Measurements from ENCODE around the gene NFKBIL1. TPM values are rescaled to one million over a fixed set of nuclear protein-coding genes. Genes with fewer than 3 reads are reported as not detected.

Gene NFKBIL1
- total and polyA plus RNA-seq, 4 donors: 3.3 to 9.6 (median 7.4) TPM

GRCh38 chr6:31558318-31558625 lies 10.9 kb downstream of the NFKBIL1 start:
- H3K9me3 ChIP-seq (ENCODE audit: control insufficient read depth in 4 of 4, low read length in 3 of 4): no peaks in the 10 kb centered on the region
- H3K27me3 ChIP-seq (ENCODE audit: control insufficient read depth in 4 of 4, insufficient read depth in 4 of 4, low read length in 3 of 4): no peaks in the 10 kb centered on the region
- 89% methylated on average over 8 of the region's 8 CpGs for WGBS
- peak overlapping the region; percentile 55 to 84 for H3K27ac ChIP-seq (ENCODE audit: low read depth in 1 of 2, low read length in 2 of 2)
- DNase-seq (ENCODE audit: low spot score): no peak
- H3K9ac ChIP-seq (ENCODE audit: low read depth in 1 of 2, low read length in 2 of 2): no peak overlapping the region
- H3K4me3 ChIP-seq (ENCODE audit: low read depth in 1 of 3, low read length in 3 of 3): no peak overlapping the region
- no peak for TF ChIP-seq NR2F2 (IDR thresholded peaks at IDR 0.05)
- no peak for TF ChIP-seq ZBTB33 (IDR thresholded peaks at IDR 0.05)
- H3K4me1 ChIP-seq (ENCODE audit: control insufficient read depth in 4 of 4, insufficient read depth in 4 of 4, low read length in 3 of 4): peaks cover 0 to 22% (median 7%) of the 10 kb centered on the region in 4 donors
- H3K36me3 ChIP-seq (ENCODE audit: control insufficient read depth in 4 of 4, insufficient read depth in 3 of 4, low read depth in 1 of 4, low read length in 3 of 4): peaks cover 6 to 14% (median 11%) of the 10 kb centered on the region in 4 donors

- Histone ChIP-seq H3K4me3 (ENCODE audit: low read depth in 1 of 3, low read length in 3 of 3) (no peak overlapping the region), H3K27ac (ENCODE audit: low read depth in 1 of 2, low read length in 2 of 2) (peak overlapping the region; percentile 55 to 84), H3K9ac (ENCODE audit: low read depth in 1 of 2, low read length in 2 of 2) (no peak overlapping the region), H3K4me1 (ENCODE audit: control insufficient read depth in 4 of 4, insufficient read depth in 4 of 4, low read length in 3 of 4) (peaks cover 0 to 22% (median 7%) of the 10 kb centered on the region in 4 donors), H3K27me3 (ENCODE audit: control insufficient read depth in 4 of 4, insufficient read depth in 4 of 4, low read length in 3 of 4) (no peaks in the 10 kb centered on the region), H3K36me3 (ENCODE audit: control insufficient read depth in 4 of 4, insufficient read depth in 3 of 4, low read depth in 1 of 4, low read length in 3 of 4) (peaks cover 6 to 14% (median 11%) of the 10 kb centered on the region in 4 donors), H3K9me3 (ENCODE audit: control insufficient read depth in 4 of 4, low read length in 3 of 4) (no peaks in the 10 kb centered on the region)
- DNase-seq (ENCODE audit: low spot score): no peak
- 85% methylated on average over 14 of the region's 14 CpGs for WGBS
- no peak for TF ChIP-seq HNF4G (IDR thresholded peaks at IDR 0.05)
- no peak for TF ChIP-seq YY1 (IDR thresholded peaks at IDR 0.05)
- TF ChIP-seq CTCF (IDR thresholded peaks at IDR 0.05; ENCODE audit: low read depth, low read length, missing input control): no peak
- no peak for TF ChIP-seq TAF1 (conservative IDR thresholded peaks at IDR 0.05)
- no peak for TF ChIP-seq RAD21 (IDR thresholded peaks at IDR 0.05)
- TF ChIP-seq MAX (IDR thresholded peaks at IDR 0.05): no peak
- TF ChIP-seq EGR1 (IDR thresholded peaks at IDR 0.05; ENCODE audit: low read depth in 2 of 2): no peak
- no peak for TF ChIP-seq ATF3 (IDR thresholded peaks at IDR 0.05)
- TF ChIP-seq NR2F2 (IDR thresholded peaks at IDR 0.05): no peak
- no peak for TF ChIP-seq REST (IDR thresholded peaks at IDR 0.05)
- TF ChIP-seq FOXA2 (IDR thresholded peaks at IDR 0.05): no peak
- no peak for TF ChIP-seq GABPA (IDR thresholded peaks at IDR 0.05 in 1 of 2, conservative IDR thresholded peaks at IDR 0.05 in 1 of 2)
- TF ChIP-seq ZBTB33 (IDR thresholded peaks at IDR 0.05): no peak
- no peak for TF ChIP-seq HNF4A (conservative IDR thresholded peaks at IDR 0.05)
- TF ChIP-seq RXRA (IDR thresholded peaks at IDR 0.05): no peak
- TF ChIP-seq FOXA1 (IDR thresholded peaks at IDR 0.05): no peak
Measured at GRCh38 chr6:31558631-31559500, 11.5 kb downstream of the NFKBIL1 start.

Data from liver (tissue), 9 donors.